HG02852 (cell line): ENCODE data around the gene KIF17.
"Not testable (repeated sequence)": the region's sequence is repeated elsewhere in the genome, so short reads cannot be mapped to it uniquely, and the experiment has no call there.

Source experiments
- ATAC-seq: cut with Tn5 transposase; IDR thresholded peaks from one replicate; pipeline ENCODE4 v1.9.1; 2021; ENCODE audit warnings: mild to moderate bottlenecking, moderate library complexity; ENCODE audit not compliant: unreplicated experiment

Gene KIF17

GRCh38 chr1:20695515-20695914 lies 22.3 kb downstream of the KIF17 start:
- no peak for ATAC-seq

- no peak for ATAC-seq
Observed at GRCh38 chr1:20693623-20694022, 24.2 kb downstream of the KIF17 start.

- ATAC-seq = no peak
Observed at GRCh38 chr1:20691872-20692271, 25.9 kb downstream of the KIF17 start.

- no peak for ATAC-seq
Observed at GRCh38 chr1:20689645-20690056, 28.2 kb downstream of the KIF17 start.

- ATAC-seq = no peak
Observed at GRCh38 chr1:20686883-20687725, 30.7 kb downstream of the KIF17 start.

GRCh38 chr1:20685741-20686140 lies 32.1 kb downstream of the KIF17 start:
- ATAC-seq = no peak

- no peak for ATAC-seq
Observed at GRCh38 chr1:20685099-20685662, 32.6 kb downstream of the KIF17 start.

- ATAC-seq = no peak
Observed at GRCh38 chr1:20684651-20685050, 33.2 kb downstream of the KIF17 start.

GRCh38 chr1:20684050-20684620 lies 33.7 kb downstream of the KIF17 start:
- no peak for ATAC-seq

GRCh38 chr1:20683614-20684013 lies 34.2 kb downstream of the KIF17 start:
- ATAC-seq = no peak

GRCh38 chr1:20682571-20683236 lies 35.1 kb downstream of the KIF17 start:
- ATAC-seq = no peak

- ATAC-seq = no peak
Observed at GRCh38 chr1:20681999-20682398, 35.8 kb downstream of the KIF17 start.

GRCh38 chr1:20680269-20680668 lies 37.5 kb downstream of the KIF17 start:
- no peak for ATAC-seq

- no peak for ATAC-seq
Observed at GRCh38 chr1:20678599-20678998, 39.2 kb downstream of the KIF17 start.

- ATAC-seq = not testable (repeated sequence)
Observed at GRCh38 chr1:20673626-20674025, 44.2 kb downstream of the KIF17 start.

- ATAC-seq = no peak
Observed at GRCh38 chr1:20672265-20672632, 45.6 kb downstream of the KIF17 start.

GRCh38 chr1:20670936-20671335 lies 46.9 kb downstream of the KIF17 start:
- no peak for ATAC-seq

- no peak for ATAC-seq
Observed at GRCh38 chr1:20668581-20668980, 49.2 kb downstream of the KIF17 start.

- ATAC-seq = no peak
Observed at GRCh38 chr1:20666804-20667203, 51.0 kb downstream of the KIF17 start.

GRCh38 chr1:20666146-20666545 lies 51.7 kb downstream of the KIF17 start:
- ATAC-seq = no peak

GRCh38 chr1:20665726-20666125 lies 52.1 kb downstream of the KIF17 start:
- ATAC-seq = no peak
